HG03575 (cell line): ENCODE results near the gene POLR3E.
"Not testable (repeated sequence)": the region's sequence is repeated elsewhere in the genome, so short reads cannot be mapped to it uniquely, and the experiment has no call there.

Experiments used
- ATAC-seq: cut with Tn5 transposase; IDR thresholded peaks from one replicate; pipeline ENCODE4 v1.9.1; 2021; ENCODE audit not compliant: unreplicated experiment, insufficient number of reproducible peaks, low FRiP score; ENCODE audit errors: extremely low read depth

Gene POLR3E

DNA sequence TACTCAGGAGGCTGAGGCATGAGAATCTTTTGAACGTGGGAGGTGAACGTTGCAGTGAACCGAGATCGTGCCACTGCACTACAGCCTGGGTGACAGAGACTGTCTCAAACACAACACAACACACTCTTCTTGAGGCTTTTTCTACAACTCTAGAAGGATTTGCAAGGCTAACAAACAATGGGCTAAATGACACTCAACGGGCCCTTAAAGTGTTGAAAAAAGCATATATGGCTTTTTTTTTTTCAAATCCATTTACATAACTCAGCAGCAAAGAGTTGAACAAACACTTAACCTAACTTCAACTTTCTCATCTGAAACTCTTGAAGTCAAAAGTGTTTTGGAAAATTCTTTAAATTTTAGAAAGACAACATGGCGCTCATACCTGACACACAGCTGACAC is 54.9 kb downstream of the POLR3E start:
- no peak for ATAC-seq

DNA sequence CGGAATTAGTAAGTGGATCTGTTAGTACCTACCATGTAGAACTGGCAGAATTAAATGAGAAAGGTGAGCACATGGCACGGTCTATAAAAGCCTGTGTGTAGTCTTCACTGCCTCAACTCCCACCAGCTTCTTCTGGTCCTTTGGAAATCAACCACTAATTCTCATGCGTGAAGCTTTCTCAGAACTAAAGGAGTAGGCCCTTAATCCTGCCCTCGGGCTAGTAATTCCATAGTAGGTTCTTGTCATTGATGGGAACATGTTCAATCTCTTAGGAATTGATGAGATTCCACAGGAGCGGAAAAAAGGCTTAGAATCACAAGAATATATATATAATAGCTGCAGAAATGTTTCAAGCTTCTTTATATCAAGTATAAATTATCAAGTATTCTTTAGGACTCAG is 55.5 kb downstream of the POLR3E start:
- ATAC-seq = no peak

DNA sequence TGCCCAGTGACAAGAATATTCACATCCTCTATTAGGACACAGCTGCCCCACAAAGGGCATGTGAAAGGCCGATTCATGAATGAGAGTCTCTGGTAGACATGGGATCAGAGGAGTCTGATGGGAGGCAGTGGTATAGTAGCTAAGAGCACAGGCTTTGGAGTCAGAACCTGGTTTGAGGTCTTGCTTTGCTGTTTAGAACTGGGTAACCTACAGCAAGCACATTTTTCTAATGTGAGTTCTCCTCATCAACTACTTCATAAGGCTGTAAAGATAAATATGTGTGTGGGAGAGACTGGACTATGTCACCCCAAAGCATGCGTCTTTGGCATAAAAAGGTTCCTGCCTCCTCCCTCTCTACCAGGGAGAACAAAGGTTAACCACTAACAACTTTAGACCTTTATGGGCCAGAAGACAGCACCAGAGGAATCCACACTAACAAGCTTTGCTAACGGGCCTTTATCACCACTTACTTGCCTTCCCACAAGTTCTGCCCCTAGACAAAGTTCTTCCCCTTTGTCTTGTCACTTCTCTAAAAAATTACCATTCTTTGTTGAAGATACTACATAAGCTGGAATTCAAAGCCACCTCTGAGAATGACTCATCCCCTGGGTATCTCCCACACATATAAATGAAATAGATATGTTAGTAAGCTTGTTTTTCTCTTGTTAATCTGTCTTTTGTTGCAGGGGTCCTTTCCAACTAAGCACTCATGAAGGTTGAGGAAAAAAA is 56.1 kb downstream of the POLR3E start:
- no peak for ATAC-seq

DNA sequence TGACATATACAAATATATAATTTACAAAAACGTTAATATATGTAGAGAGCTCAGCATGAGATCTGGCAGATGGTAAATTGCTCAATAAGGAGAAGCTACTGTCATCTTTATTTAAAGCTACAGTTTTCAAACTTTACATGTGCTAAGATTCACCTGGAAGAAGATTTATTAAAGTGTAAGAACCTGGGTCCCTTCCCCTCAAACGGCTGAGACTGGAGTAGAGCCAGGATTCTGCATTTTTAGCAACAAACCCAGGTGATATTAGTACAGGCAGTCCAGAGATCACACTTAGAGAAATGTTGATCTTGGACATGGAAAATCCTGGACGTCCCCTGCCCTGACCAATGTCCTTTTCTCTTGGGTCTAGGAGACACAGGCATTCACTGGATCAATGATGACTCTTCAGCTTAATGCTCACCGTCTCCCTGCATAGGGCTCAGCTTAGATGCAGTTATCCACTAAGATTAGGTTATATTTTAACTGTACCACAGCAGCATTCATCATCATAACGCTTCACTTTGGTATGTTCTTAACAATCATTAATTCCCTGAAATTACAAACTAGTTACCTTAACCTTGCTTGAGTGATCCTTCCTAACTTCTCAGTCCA is 56.8 kb downstream of the POLR3E start:
- ATAC-seq = no peak

DNA sequence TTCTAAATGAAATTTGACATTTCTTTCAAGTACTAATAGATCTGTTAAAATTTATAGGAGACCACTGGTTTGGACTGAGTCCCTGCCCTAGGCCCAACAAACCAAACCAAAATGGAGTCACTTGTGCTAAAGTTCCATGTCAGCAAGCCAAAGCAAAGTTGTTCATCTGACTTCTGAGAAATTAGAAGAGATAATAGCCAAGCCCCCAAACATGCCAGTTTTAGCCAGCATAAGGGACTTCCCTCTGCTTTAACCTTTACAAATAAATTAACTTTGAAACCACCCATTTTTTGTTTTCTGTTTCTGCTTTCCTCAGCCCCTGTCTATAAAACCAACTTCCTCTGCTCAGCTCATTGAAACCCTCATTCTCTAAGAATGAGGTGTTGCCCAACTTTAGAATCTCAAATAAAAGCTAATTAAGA is 58.3 kb downstream of the POLR3E start:
- no peak for ATAC-seq

DNA sequence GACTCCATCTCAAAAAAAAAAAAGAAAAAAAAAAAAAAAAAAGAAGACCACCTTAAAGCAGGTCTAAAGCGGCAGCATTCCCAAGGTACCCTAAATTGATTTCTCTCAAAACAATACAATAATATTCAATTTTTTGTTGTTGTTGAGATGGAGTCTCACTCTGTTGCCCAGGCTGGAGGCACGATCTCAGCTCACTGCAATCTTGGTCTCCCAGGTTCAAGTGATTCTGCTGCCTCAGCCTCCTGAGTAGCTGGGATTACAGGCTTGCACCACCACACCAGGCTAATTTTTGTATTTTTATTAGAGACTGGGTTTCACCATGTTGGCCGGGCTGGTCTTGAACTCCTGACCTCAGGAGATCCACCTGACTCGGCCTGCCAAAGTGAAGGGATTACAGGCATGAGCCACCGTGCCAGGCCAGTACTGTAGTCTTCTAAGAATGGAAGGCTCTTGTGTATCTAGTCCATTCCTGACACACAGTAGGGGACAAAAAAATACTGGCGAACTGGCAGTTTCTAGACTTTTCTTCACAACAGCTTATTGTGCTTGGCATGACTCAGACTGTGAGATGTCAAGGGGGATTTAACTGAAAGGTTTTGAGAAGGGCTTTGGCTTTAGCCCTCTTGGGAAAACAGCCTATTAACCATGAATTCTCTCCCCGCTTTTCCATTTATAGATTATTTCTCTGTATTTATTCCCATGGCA is 59.9 kb downstream of the POLR3E start:
- no peak for ATAC-seq

DNA sequence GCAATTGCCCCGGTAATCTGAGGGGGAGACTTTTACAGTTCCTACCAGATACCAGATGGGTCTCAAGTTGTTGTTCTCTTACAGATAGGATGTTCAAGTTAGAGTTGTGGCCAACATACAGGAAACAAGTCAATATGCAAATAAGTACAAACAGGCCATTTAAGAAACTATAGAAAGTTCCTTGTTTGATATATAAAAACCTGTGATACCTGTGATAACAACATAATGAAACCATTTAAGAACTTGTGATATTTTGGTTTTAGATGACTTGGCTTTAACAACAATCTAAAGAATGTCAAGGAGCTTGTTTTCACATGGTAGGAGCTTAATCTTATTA is 60.4 kb downstream of the POLR3E start:
- no peak for ATAC-seq

DNA sequence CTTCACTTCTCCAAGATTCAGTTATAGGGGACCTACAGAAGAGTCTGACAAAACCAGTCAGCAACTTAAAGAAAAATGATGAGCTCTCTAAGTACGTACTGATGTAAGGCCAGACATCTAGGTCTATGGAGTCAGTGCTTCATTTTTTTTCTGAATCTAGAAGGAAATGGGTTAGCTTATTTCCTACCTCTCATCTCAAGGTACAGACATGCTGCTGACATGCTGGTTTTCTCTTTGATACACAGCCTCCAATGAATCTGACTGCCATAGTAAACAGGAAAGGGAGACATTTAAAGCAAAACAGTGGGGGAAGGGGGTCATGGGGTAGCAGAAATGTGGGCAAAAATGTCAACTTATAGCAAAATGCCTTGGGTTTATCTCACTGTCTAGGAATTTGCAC is 60.8 kb downstream of the POLR3E start:
- no peak for ATAC-seq

DNA sequence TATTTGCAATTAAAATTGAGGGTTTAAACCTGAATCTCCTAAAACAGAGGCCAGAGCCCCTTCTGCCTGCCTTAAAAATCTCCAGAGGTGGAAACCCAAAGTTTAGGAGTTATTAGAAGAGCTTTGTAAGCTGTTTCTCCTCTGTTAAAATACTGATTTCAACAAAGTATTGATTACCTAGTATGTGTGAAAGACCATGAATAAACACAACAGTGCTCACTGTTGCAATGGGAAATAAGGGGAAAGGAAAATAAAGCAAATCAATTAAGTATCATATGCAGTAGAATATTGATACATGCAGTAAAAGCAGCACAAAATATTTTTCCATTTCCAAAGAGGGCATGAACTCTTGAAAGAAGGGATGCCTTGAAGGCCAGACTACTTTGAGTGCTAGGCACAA is 62.5 kb downstream of the POLR3E start:
- no peak for ATAC-seq

DNA sequence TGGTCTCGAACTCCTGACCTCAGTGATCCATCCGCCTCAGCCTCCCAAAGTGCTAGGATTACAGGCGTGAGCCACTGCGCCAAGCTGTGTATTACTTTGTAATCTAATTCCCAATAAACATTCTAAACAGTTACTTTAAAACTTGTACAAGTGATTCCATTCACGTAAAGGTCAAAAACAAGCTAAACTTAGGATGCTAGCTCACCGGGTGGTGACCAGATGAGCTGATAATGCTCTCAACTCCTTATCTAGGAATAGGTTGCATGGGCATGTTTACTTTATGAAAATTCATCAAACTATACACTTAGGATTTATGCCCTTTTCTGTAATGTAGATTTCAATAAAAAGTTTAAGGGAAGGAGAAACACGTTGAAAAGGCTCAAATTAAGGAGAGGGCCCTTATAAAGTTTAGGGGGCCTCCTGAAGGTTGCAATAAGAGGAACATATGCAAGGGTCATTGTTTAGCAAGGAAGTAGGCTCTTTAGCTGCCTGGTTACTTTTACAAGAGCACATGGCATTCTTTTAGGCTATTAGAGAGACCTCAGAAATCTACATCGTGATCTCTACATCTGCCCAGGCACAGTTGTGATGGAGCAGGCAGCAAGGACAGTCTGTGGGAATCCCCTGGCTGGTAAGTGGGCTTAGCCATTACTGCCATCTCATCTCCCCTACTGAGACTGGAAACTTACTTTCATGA is 63.9 kb downstream of the POLR3E start:
- no peak for ATAC-seq

DNA sequence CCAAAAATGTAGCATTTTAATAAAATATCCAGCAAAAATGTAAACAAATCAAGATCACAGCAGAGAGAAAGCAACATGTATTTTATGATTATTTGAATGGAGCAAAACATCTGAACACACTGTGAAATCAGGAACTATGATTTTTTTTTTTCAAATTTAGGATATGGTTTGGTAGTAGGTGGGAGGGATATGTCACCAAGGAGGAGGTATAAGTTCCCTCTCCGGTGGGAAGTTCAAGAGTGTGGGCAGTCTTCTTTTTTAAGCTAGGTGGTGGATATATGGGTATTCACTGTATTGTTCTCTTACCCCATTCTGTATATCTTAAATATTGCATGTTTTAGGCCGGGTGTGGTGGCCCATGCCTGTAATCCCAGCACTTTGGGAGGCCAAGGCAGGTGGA is 67.0 kb downstream of the POLR3E start:
- ATAC-seq = no peak

DNA sequence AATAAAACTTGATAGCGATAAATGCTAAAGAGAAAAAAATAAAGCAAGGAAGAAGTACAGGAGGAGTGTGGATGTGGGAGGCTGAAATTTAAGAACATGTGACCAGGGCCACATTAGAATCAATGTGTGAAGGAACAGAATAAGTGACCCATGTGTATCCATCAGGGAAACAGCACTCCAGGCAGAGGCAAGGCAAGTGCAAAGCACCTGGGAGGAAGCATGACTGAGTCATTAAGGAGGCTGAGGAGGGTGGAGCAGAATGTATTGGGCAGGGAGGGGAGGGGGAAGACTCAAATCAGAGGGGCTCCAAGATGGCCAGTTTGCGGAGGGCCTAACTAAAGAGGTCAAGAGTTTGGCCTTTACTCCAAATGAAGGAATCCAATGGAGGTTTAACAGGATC is 69.2 kb downstream of the POLR3E start:
- no peak for ATAC-seq

DNA sequence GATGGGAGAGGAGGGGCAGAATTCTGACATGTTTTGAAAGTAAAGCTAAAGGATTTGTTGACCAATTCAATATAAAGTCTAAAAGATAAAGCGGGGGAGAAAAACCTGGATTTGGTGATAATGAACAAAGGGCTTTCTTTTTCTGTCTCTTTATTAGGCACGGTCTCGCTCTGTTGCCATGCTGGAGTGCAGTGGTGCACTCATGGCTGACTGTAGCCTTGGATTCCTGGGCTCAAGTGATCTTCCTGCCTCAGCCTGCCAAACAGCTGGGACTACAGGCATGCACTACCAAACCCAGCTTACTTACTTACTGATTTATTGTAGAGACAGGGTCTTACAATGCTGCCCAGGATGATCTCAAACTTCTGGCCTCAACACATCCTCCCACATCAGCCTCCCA is 69.7 kb downstream of the POLR3E start:
- ATAC-seq = no peak

DNA sequence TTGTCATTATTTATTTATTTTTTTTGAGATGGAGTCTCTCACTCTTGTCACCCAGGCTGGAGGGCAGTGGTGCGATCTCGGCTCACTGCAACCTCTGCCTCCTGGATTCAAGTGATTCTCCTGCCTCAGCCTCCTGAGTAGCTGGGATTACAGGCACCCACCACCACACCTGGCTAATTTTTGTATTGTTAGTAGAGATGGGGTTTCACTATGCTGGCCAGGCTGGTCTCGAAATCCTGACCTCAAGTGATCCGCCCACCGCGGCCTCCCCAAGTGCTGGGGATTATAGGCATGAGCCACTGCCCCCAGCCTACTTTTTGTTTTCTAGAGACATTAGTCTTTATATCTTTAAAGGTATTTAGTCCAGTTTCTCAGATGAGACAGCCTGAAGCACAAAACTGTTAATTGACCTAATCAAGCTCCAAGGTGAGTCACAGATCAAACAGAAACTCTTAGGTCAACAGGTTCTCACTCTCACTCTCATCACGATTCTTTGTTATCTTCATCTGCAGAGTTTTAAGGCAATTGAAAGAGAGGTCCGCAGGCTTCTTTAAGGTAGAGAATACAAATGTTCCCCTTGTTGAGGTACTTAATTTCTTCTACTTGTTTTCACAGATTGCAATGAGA is 71.1 kb downstream of the POLR3E start:
- not testable (repeated sequence) for ATAC-seq

DNA sequence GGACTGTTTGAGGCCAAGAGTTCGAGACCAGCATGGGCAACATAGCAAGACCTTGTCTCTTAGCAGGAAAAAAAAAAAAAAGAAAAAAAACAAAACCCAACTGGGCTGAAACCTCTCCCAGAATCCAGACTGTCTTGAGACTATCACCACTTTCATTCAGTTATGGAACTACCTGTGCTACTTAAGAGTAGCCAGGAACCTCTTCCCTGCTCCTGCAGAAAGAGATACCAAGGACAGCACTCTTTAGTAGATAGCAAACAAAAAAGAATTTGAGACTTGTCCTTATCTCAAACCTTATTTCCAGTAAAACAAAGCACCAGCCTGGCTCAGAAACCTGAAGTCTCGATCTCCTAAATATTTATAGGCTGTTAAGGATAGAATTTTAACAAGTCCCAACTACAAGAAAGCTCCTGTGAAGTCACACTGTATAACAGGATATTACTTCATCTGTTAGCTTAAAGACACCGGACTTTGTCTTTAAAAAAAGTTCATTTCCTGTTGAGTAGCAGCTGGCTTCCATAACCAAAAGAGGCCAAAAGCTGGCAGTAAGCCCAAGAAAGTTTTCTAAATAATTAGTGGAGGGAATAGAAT is 72.1 kb downstream of the POLR3E start:
- no peak for ATAC-seq

DNA sequence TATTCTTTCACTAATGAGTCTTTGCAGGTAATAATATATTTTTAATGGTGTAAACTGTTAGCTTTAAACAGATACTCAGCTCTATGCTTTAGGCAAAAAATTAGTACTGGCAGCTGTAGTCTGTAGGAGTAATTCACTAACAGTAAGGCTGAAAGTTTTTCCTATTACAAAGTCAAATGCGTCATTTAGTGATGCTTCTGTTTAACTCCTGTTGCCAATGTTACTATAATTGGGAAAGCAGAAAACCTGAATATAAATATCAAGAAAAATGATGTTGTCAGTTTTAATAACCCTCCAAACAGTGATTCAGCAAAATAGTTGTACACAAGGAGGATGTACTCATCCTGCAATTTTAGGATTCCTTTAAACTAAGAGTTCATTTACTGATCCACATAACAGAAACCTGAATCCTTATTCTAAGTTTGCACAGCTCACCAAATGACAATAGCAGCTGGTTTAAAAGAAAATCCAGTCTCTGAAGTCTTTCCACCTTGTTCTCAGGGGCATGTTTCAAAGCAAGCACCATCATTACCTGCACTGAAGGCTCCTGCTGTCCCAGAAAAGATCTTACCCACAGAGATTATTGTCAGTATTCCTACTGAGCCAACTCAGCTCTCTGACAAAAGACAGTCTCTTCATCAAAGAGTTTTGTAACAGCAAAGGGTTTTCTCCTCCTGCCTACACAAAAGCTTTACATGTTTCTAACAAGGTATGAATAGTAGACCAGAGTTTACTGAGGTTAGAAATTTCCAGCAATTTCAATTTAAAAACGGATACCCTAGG is 73.0 kb downstream of the POLR3E start:
- ATAC-seq = no peak

DNA sequence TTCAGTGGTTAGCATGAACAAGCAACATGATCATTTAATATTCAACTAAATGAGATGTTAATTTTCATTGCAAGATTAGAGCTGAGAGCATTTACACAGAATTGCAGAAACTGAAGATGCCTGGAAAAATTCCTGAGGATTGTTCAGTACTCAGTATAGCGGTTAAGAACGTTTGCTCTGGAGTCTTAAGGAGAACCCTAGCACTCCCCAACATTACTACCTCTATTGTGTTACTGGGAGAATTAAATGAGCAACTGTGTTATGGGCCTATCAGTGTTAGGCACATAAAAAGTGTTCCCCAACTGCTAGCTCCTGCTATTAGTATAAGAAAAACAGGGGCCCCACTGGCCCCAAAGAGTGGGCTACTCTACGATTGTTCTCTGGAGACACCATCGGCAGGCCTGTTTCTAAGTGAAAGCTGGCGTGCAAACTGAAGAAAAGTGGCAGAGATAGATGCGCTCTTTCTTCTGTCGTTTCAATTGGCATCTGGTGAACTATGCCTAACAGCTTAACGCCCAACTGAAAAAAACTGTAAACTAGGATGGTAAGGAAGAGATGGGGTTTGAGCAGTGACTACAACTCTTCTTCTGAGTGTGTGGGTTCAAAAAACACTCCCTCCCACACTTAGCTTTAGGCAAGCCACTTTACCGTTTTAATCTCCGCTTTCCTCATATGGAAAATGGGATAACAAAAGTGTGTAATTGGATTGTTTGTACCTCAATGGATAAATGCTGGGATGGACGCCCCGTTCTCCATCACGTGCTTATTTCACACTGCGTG is 75.9 kb downstream of the POLR3E start:
- no peak for ATAC-seq
